HG02981 (cell line): ENCODE results near the gene LDLRAD3.

Experiments used
- ATAC-seq: cut with Tn5 transposase; IDR thresholded peaks from one replicate; pipeline ENCODE4 v1.9.1; 2021; ENCODE audit warnings: mild to moderate bottlenecking, moderate library complexity; ENCODE audit not compliant: unreplicated experiment

LDLRAD3 gene

GRCh38 chr11:36224209-36224882 lies 280.5 kb downstream of the LDLRAD3 start:
- ATAC-seq: no peak

GRCh38 chr11:36227044-36227443 lies 283.2 kb downstream of the LDLRAD3 start:
- ATAC-seq: no peak

GRCh38 chr11:36228689-36229088 lies 284.8 kb downstream of the LDLRAD3 start:
- no peak for ATAC-seq

- no peak for ATAC-seq
These were observed 285.3 kb downstream of the LDLRAD3 start for GRCh38 chr11:36229091-36229705.

GRCh38 chr11:36230779-36231699 lies 287.2 kb downstream of the LDLRAD3 start:
- no peak for ATAC-seq

- ATAC-seq: no peak
These were observed 289.3 kb downstream of the LDLRAD3 start for GRCh38 chr11:36233204-36233603.

- no peak for ATAC-seq
These were observed 291.0 kb downstream of the LDLRAD3 start for GRCh38 chr11:36234825-36235224.

- no peak for ATAC-seq
These were observed 291.9 kb downstream of the LDLRAD3 start for GRCh38 chr11:36235750-36236149.

- ATAC-seq: no peak
These were observed 293.5 kb downstream of the LDLRAD3 start for GRCh38 chr11:36237391-36237790.

- no peak for ATAC-seq
These were observed 294.3 kb downstream of the LDLRAD3 start for GRCh38 chr11:36238036-36238631.

- no peak for ATAC-seq
These were observed 295.0 kb downstream of the LDLRAD3 start for GRCh38 chr11:36238881-36239280.

- ATAC-seq: no peak
These were observed 295.8 kb downstream of the LDLRAD3 start for GRCh38 chr11:36239636-36240035.

- ATAC-seq: no peak
These were observed 296.3 kb downstream of the LDLRAD3 start for GRCh38 chr11:36240173-36240572.

- ATAC-seq: no peak
These were observed 296.9 kb downstream of the LDLRAD3 start for GRCh38 chr11:36240801-36241200.

GRCh38 chr11:36241497-36241896 lies 297.6 kb downstream of the LDLRAD3 start:
- ATAC-seq: no peak

GRCh38 chr11:36243641-36244040 lies 299.8 kb downstream of the LDLRAD3 start:
- ATAC-seq: no peak

GRCh38 chr11:36247493-36247892 lies 303.6 kb downstream of the LDLRAD3 start:
- no peak for ATAC-seq

GRCh38 chr11:36248436-36248835 lies 304.6 kb downstream of the LDLRAD3 start:
- no peak for ATAC-seq

- no peak for ATAC-seq
These were observed 305.4 kb downstream of the LDLRAD3 start for GRCh38 chr11:36249246-36249645.

GRCh38 chr11:36251823-36252222 lies 308.0 kb downstream of the LDLRAD3 start:
- no peak for ATAC-seq

- ATAC-seq: no peak
These were observed 309.4 kb downstream of the LDLRAD3 start for GRCh38 chr11:36253238-36253637.
